CD4-positive, alpha-beta memory T cell (primary cell): ENCODE results near the gene GMEB2. TPM values are rescaled to one million over a fixed set of nuclear protein-coding genes. Genes with fewer than 3 reads are reported as not detected.
"Not testable (repeated sequence)": the region's sequence is repeated elsewhere in the genome, so short reads cannot be mapped to it uniquely, and the experiment has no call there.

Source experiments
- CTCF ChIA-PET: fragments of 350-600 bp; sonication (Branson Sonifier 250); formaldehyde crosslinking; loops from one replicate; lab custom pipeline; 2021; ENCODE audit warnings: inconsistent platforms; ENCODE audit not compliant: partially characterized antibody; lab: Charles Lee
- POLR2A ChIA-PET: fragments of 350-600 bp; sonication (Branson Sonifier 250); formaldehyde crosslinking; loops from one replicate; lab custom pipeline; 2021; ENCODE audit not compliant: partially characterized antibody; lab: Charles Lee
- DNase-seq, 5 donors: peaks; one replicate each; pipeline versions ENCODE4 v3.0.0 to v3.0.0-alpha.2; 2020 to 2022; ENCODE audit warnings: mixed read lengths in 1 of 5
- H3K27ac ChIP-seq: one replicate; pipeline ENCODE4 v1.7.0; 2013; ENCODE audit warnings: low read depth, low read length
- H3K27me3 ChIP-seq: 2 replicates; pipeline ENCODE4 v1.7.0; 2013; ENCODE audit warnings: mild to moderate bottlenecking, low read length, moderate library complexity; ENCODE audit not compliant: insufficient read depth
- H3K36me3 ChIP-seq: 2 replicates; pipeline ENCODE4 v1.7.0; 2013; ENCODE audit warnings: mild to moderate bottlenecking, low read length, moderate library complexity; ENCODE audit not compliant: insufficient read depth
- H3K4me1 ChIP-seq: 2 replicates; pipeline ENCODE4 v1.7.0; 2013; ENCODE audit warnings: mild to moderate bottlenecking, low read length, moderate library complexity; ENCODE audit not compliant: insufficient read depth
- H3K4me3 ChIP-seq, 2 donors: one replicate each; pipeline ENCODE4 v1.7.0; 2013; ENCODE audit warnings: low read length in 2 of 2, mild to moderate bottlenecking in 1 of 2
- H3K9me3 ChIP-seq, 2 donors: one replicate each; pipeline ENCODE4 v1.7.0; 2013; ENCODE audit warnings: low read length in 2 of 2, control low read depth in 1 of 2; ENCODE audit not compliant: control insufficient read depth in 1 of 2
- H3K27ac Mint-ChIP-seq, 7 donors: one replicate each; pipeline ENCODE4 v1.8.0; 2020 to 2021; ENCODE audit warnings: mixed read lengths in 7 of 7, mild to moderate bottlenecking in 6 of 7, inconsistent platforms in 3 of 7, moderate library complexity in 3 of 7
- H3K27me3 Mint-ChIP-seq, 2 donors: one replicate each; pipeline ENCODE4 v1.8.0; 2020 to 2021; ENCODE audit warnings: mixed read lengths in 2 of 2
- H3K36me3 Mint-ChIP-seq, 2 donors: one replicate each; pipeline ENCODE4 v1.8.0; 2020 to 2021; ENCODE audit warnings: mixed read lengths in 2 of 2, inconsistent platforms in 1 of 2, mild to moderate bottlenecking in 1 of 2
- H3K4me1 Mint-ChIP-seq, 4 donors: one replicate each; pipeline ENCODE4 v1.8.0; 2020 to 2021; ENCODE audit warnings: mixed read lengths in 4 of 4, mild to moderate bottlenecking in 1 of 4
- H3K4me3 Mint-ChIP-seq, 8 donors: one replicate each; pipeline ENCODE4 v1.8.0; 2020 to 2021; ENCODE audit warnings: mixed read lengths in 8 of 8, mild to moderate bottlenecking in 7 of 8, moderate library complexity in 6 of 8, inconsistent platforms in 3 of 8
- H3K9me3 Mint-ChIP-seq, 8 donors: one replicate each; pipeline ENCODE4 v1.8.0; 2020 to 2021; ENCODE audit warnings: mixed read lengths in 8 of 8, mild to moderate bottlenecking in 5 of 8, inconsistent platforms in 3 of 8, moderate library complexity in 1 of 8
- intact Hi-C: fragments of 100-400 bp; cut with micrococcal nuclease; formaldehyde crosslinking; loops from one replicate; pipeline ENCODE4 v1.15.1; 2023
- polyA plus RNA-seq, 2 donors: library from polyadenylated mRNA; unstranded; fragments of 300-500 nt; fragmentation: Illumina TruSeq; gene quantifications; one replicate each; pipeline ENCODE4 v1.2.3, GENCODE V29; 2021
- total RNA-seq, 2 experiments: library from RNA; stranded (reverse); gene quantifications; one replicate each; pipeline ENCODE4 v1.2.3, GENCODE V29; 2021

GMEB2 gene
- total and polyA plus RNA-seq, 4 experiments from 2014 or later: 4.5 to 26.4 (median 20.5) TPM

DNA sequence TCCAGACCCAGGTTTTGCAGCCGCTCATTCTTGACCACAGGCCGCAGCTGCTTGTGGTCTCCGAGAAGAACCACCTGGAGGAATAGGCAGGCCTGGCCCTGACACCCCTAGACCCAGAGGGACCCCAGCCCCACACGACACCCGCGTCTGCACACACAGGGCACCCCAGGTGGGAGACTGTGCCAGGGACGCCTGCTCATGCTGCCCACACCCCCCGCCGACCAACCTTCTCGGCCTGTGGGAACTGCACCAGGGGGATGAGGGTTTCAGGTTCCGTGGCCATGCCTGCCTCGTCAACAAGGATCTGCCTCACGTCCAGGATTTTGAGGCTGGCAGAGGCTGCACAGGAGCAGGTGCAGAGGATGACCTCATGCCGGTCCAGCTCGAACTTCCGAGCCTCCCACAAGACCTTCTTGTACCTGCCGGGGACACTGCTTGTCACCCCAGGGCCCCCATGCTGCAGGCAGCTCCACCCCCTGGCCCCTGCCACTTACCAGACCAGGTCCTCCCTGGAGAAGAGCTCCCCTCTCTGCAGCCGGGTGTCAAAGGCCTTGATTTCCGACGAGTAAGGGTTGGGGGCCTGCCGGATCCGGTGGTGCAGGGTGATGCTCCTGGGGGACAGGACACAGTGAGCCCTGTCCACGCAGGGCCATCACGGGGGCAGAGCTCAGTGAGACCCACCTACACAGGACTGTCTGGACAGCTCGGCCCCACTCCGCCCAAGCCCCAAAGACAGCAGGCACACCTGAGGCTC is 65.9 kb downstream of the GMEB2 start:
- Mint-ChIP-seq H3K4me3 (no peak overlapping the region), H3K27me3 (no peaks in the 10 kb centered on the region), H3K36me3 (peaks cover 4 to 5% of the 10 kb centered on the region in 2 donors), H3K4me1 (no peaks in the 10 kb centered on the region), H3K27ac (no peak overlapping the region), H3K9me3 (no peaks in the 10 kb centered on the region)
- peak in 1 of 5 donors; percentile 39 for DNase-seq
- Histone ChIP-seq H3K27me3 (no peaks in the 10 kb centered on the region), H3K4me1 (no peaks in the 10 kb centered on the region), H3K9me3 (no peaks in the 10 kb centered on the region), H3K27ac (no peak overlapping the region), H3K4me3 (no peak overlapping the region), H3K36me3 (peaks cover 15% of the 10 kb centered on the region)
- CTCF ChIA-PET: interaction anchor here (1.3 kb wide), 1 partner anchor 65 kb away, joined by 3 read pairs; no protein-coding TSS in a partner anchor
- POLR2A ChIA-PET: interaction anchor here (1.0 to 1.3 kb wide), 2 partner anchors 8 to 118 kb away, joined by 3 to 5 read pairs; no protein-coding TSS in a partner anchor
- intact Hi-C loops: no loop called here

DNA sequence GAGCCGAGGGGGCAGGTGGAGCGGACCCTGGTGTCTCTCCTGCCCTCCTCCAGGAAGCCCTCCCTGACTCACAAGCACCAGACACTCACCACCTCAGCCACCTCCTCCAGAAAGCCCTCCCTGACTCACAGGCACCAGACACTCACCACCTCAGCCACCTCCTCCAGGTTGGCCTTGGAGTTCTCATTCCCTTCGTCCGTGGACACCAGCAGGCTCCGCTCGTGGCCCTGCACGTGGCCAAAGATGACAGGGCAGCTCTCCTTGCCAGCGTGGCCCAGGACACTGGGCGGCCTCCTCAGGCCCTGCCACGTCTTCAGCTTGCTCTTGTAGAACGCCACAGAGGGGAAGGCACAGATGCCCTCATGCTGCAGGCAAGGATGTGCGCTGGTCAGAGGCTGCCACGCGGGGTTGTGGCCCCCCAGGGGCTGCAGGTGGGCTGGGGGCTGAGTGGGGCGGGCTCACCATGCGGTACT is 66.5 kb downstream of the GMEB2 start:
- H3K27ac Mint-ChIP-seq: peak overlapping the region in 3 of 7 donors; percentile 48 to 80 (median 63)
- H3K4me3 Mint-ChIP-seq: no peak overlapping the region

DNA sequence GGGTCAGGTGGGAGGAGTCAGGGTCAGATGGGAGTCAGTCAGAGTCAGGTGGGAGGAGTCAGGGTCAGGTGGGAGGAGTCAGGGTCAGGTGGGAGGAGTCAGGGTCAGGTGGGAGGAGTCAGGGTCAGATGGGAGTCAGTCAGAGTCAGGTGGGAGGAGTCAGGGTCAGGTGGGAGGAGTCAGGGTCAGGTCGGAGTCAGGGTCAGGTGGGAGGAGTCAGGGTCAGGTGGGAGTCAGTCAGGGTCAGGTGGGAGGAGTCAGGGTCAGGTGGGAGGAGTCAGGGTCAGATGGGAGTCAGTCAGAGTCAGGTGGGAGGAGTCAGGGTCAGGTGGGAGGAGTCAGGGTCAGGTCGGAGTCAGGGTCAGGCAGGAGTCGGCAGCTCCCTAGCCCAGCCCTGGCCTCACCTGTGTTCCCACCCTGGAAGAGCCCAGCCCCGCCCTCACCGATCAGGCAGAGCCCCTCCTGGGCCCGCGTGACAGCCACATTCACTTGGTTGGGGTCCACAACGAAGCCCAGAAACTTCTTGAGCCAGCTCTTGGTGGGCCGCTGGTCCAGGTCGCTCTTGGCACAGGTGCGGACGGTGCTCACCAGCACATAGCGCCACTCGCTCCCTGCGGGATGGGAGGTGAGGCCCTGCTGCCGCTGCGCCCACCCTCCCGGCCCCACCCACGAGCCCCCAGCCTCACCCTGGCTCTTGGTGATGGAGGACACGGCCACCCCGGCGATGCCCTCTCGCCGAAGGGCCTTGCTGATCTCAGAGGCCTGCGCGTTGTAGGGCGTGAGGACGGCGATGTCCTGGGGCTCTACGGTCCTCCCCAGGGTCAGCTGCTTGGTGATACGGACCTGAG is 67.2 kb downstream of the GMEB2 start:
- H3K4me1 ChIP-seq, H3K27me3 ChIP-seq, H3K36me3 Mint-ChIP-seq, H3K9me3 ChIP-seq, POLR2A ChIA-PET, H3K27ac Mint-ChIP-seq, CTCF ChIA-PET, H3K27ac ChIP-seq, H3K4me3 Mint-ChIP-seq, H3K4me3 ChIP-seq, H3K4me1 Mint-ChIP-seq, H3K9me3 Mint-ChIP-seq, H3K27me3 Mint-ChIP-seq, intact Hi-C loops: not testable (repeated sequence)
- peak in 3 of 5 donors; percentile 41 to 87 (median 45) for DNase-seq
- peaks cover 15% of the 10 kb centered on the region for H3K36me3 ChIP-seq

More for the DNA sequence above, 66.5 kb downstream of the GMEB2 start:
- CTCF ChIA-PET: interaction anchor here (1.3 kb wide), 1 partner anchor 64 kb away, joined by 3 read pairs; no protein-coding TSS in a partner anchor
- Histone ChIP-seq H3K27ac (no peak overlapping the region), H3K9me3 (no peaks in the 10 kb centered on the region), H3K27me3 (no peaks in the 10 kb centered on the region), H3K4me1 (no peaks in the 10 kb centered on the region), H3K4me3 (no peak overlapping the region), H3K36me3 (peaks cover 15% of the 10 kb centered on the region)
- peak in 1 of 5 donors; percentile 37 for DNase-seq
- intact Hi-C loops: no loop called here
- Mint-ChIP-seq H3K4me1 (no peaks in the 10 kb centered on the region), H3K36me3 (peaks cover 4 to 5% of the 10 kb centered on the region in 2 donors), H3K9me3 (no peaks in the 10 kb centered on the region), H3K27me3 (no peaks in the 10 kb centered on the region)
- POLR2A ChIA-PET: no interaction called here

DNA sequence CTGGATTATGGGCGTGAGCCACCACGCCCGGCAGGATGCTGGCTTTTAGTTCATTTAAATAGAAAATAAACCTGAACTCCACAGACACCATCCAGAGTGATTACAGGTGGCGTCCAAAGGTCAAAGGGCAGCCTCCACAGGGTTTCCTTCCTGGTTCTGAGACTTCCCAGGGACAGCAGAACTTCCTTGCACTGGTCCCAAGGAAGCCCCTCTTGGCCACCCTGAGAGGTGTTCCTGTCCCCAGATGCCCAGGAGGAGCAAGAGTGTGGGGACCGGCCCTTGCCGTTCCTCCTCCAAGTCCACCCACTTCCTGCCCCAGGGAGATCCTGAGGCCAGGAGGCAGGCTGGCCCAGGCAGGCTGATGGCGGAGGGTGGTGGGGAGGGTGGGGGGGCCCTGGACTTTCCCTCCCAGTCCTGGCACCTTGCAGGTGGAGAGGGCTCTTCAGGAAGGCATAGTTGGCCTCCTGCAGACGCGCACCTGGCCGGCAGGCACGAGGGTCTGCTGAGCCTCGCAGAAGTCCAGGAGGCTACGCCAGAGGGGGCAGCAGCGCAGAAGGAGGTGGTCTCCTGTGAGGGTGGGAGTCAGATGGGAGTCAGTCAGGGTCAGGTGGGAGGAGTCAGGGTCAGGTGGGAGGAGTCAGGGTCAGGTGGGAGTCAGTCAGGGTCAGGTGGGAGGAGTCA is 68.0 kb downstream of the GMEB2 start:
- ChIA-PET POLR2A (no interaction called here), CTCF (no interaction called here)
- no peaks in the 10 kb centered on the region for H3K27me3 Mint-ChIP-seq
- DNase-seq: no peak
- peaks cover 15% of the 10 kb centered on the region for H3K36me3 ChIP-seq
- H3K4me3 ChIP-seq: no peak overlapping the region
- peaks cover 4 to 5% of the 10 kb centered on the region in 2 donors for H3K36me3 Mint-ChIP-seq
- peaks cover 0 to 7% (median 0%) of the 10 kb centered on the region in 4 donors for H3K4me1 Mint-ChIP-seq
- H3K27ac Mint-ChIP-seq: peak overlapping the region in 1 of 7 donors; percentile 52
- H3K27ac ChIP-seq: no peak overlapping the region
- H3K4me3 Mint-ChIP-seq: peak overlapping the region in 1 of 8 donors; percentile 76
- intact Hi-C loops: no loop called here
- H3K9me3 ChIP-seq: no peaks in the 10 kb centered on the region
- no peaks in the 10 kb centered on the region for H3K27me3 ChIP-seq
- peaks cover 6% of the 10 kb centered on the region for H3K4me1 ChIP-seq
- no peaks in the 10 kb centered on the region for H3K9me3 Mint-ChIP-seq

DNA sequence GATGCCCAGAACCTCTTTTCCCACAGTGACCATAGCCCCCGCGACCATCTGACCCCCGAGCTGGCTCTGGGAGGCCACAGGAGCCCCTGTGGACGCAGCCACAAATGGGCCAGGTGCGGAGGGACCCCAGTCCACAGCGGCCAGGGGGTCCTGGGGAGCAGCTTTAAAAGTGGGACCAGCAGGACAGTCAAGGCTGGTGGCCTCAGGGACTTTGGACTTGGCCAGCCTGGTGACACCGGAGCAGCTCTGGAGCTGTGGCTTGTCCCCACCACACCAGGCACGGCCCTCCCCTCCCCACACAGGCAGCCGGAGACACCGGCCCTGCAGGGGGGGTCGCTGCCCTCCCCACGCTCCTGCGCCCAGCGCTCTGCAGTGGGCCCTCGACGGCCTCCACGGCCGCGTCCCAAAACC is 69.4 kb downstream of the GMEB2 start:
- Mint-ChIP-seq H3K27me3 (peaks cover 0 to 3% of the 10 kb centered on the region in 2 donors), H3K36me3 (peaks cover 4 to 5% of the 10 kb centered on the region in 2 donors), H3K27ac (peak overlapping the region in 2 of 7 donors; percentile 18 to 73), H3K9me3 (no peaks in the 10 kb centered on the region), H3K4me3 (peak overlapping the region in 2 of 8 donors; percentile 42 to 59), H3K4me1 (peaks cover 4 to 15% (median 8%) of the 10 kb centered on the region in 4 donors)
- no peak overlapping the region for H3K4me3 ChIP-seq
- intact Hi-C loops: no loop called here
- no peak for DNase-seq
- CTCF ChIA-PET: no interaction called here
- POLR2A ChIA-PET: interaction anchor here (1.1 to 1.3 kb wide), 2 partner anchors 10 to 20 kb away, joined by 5 to 6 read pairs; partner anchors contain the start of gene PTK6
- no peaks in the 10 kb centered on the region for H3K27me3 ChIP-seq
- H3K9me3 ChIP-seq: no peaks in the 10 kb centered on the region
- H3K27ac ChIP-seq: no peak overlapping the region
- H3K4me1 ChIP-seq: peaks cover 15% of the 10 kb centered on the region
- H3K36me3 ChIP-seq: peaks cover 15% of the 10 kb centered on the region

DNA sequence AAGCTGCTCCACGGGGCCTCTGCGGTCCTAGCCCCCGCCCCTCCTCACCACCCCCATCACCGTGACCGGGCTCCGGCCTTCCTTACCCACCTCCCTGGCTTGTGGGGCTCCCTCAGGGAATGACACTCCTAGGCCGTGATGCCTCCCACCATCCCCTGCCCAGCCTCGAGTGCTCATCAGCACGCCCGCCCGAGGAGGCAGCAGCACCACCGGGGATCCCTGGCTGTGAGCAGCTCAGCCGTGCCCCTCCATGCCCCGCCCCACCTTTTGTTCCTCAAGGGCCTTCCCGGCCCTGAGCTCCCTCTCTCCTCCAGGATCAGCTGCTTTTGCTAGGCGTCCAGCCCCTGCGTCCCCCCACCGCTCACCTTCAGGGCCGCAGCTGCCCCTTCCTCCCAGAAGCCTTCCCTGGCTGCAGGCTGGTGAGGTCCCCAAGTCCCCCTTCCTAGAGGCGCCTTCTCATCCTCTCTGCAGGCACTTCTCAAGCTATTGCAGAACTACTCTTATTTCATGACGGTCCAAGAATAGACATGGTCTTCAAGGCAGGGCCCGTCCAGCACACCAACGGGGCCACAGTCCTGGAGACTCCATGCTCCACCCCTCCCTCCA is 69.9 kb downstream of the GMEB2 start:
- Histone ChIP-seq H3K27ac (no peak overlapping the region), H3K4me1 (peaks cover 20% of the 10 kb centered on the region), H3K27me3 (no peaks in the 10 kb centered on the region), H3K4me3 (no peak overlapping the region), H3K9me3 (no peaks in the 10 kb centered on the region), H3K36me3 (peaks cover 15% of the 10 kb centered on the region)
- Mint-ChIP-seq H3K36me3 (peaks cover 4 to 5% of the 10 kb centered on the region in 2 donors), H3K4me3 (peak overlapping the region in 3 of 8 donors; percentile 42 to 59 (median 43)), H3K9me3 (no peaks in the 10 kb centered on the region), H3K27me3 (peaks cover 0 to 4% of the 10 kb centered on the region in 2 donors), H3K27ac (peak overlapping the region in 3 of 7 donors; percentile 18 to 73 (median 59)), H3K4me1 (peaks cover 5 to 20% (median 11%) of the 10 kb centered on the region in 4 donors)
- CTCF ChIA-PET: no interaction called here
- intact Hi-C loops: no loop called here
- DNase-seq: no peak
- POLR2A ChIA-PET: interaction anchor here (1.1 to 1.3 kb wide), 2 partner anchors 11 to 20 kb away, joined by 5 to 6 read pairs; partner anchors contain the start of gene PTK6
